Retinal pigment epithelial cell (primary cell): ENCODE data around the gene PAX3.

Experiments
- DNase-seq: peaks from one replicate; pipeline ENCODE4 v3.0.0-alpha.2; 2010; ENCODE audit warnings: low read depth
- H3K4me3 ChIP-seq: 2 replicates; pipeline ENCODE4 v1.5.1; 2011; ENCODE audit warnings: mild to moderate bottlenecking, low read length, control low read depth, moderate library complexity
- CTCF ChIP-seq: conservative IDR thresholded peaks from 2 replicates; pipeline ENCODE4 v1.5.1; 2011; ENCODE audit warnings: low read depth, low read length, control low read depth, inconsistent platforms

Gene PAX3

DNA sequence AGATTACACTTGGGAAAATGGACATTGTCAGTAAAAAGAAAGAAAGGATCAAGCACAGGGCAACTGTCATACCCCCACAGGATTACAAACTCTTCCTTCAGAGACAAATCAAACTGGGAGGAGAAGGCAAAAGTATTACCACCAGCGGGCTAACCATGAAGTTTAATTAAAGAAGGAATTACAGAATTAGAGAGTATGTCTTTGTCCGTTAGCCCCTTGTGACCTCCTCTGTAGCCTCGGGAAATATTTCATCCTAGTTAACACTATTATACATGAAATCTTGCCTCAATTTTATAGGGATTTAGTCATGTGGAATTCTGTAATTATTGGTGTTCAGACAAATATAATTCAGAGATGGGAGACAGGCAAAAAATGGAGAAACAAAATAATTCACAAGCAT lies 60.7 kb downstream of the PAX3 start:
- H3K4me3 ChIP-seq = no peak overlapping the region
- DNase-seq = no peak
- TF ChIP-seq CTCF = no peak

DNA sequence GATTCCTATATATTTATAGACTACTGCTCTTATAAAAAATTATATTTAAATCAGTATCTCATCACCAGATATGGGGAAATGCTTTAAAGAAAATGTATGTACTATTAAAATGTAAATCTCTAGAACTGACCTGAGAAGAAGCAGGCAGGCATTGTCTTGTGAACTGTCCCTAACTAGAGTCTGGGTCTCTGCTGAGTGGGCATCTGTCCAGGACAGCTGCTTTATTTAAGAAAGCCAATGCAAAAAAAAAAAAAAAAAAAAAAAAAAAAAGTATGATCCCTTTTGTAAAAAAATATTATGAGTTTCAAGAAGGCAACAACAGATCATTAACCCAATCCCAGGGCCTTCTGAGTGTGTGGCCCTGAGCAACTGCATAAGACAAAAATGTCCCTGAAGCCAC lies 66.0 kb downstream of the PAX3 start:
- no peak for DNase-seq
- no peak overlapping the region for H3K4me3 ChIP-seq
- no peak for TF ChIP-seq CTCF

GRCh38 chr2:222232372-222232771 lies 66.4 kb downstream of the PAX3 start:
- DNase-seq = no peak
- no peak overlapping the region for H3K4me3 ChIP-seq
- no peak for TF ChIP-seq CTCF

- no peak for TF ChIP-seq CTCF
- DNase-seq = no peak
- no peak overlapping the region for H3K4me3 ChIP-seq
Measured at GRCh38 chr2:222228054-222228453, 70.7 kb downstream of the PAX3 start.

DNA sequence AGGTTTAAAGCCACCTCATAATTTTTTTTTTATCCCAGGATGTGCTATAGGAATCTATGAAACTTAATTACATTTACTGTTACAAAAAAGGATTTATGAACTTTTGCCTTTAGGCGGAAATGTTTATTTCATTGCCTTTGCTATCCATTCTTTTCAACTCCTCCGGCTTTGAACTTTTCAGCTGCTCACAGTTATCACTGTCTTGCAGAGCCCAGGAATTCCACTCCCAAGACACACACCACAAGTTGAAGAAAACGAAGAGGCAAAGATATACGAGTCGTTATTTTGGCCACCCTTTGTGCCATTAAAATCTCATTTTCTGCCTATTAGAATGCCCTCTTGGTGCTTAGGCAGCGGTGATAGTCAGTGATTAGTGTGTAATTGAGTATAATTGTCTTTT lies 80.0 kb downstream of the PAX3 start:
- H3K4me3 ChIP-seq = no peak overlapping the region
- no peak for TF ChIP-seq CTCF
- no peak for DNase-seq

DNA sequence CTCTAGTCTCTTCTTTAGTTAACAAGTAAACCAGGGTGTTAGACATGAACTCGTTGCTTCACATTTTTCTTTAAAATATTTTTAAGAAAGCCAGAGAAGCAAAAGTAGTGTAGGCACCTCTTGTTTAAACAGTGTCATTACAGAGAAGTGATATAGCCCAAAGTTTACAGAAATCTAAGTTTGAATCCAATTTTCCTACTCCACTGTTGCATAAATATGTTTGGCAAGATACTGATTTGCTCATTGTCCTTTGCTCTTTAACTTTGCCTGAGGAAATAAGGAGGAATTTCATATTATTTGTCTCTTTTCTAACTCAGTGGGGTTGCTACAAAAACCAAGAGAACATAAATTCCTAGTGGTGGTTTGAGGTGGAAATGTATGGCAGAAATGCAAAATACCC lies 81.1 kb downstream of the PAX3 start:
- H3K4me3 ChIP-seq = no peak overlapping the region
- no peak for TF ChIP-seq CTCF
- DNase-seq = no peak

GRCh38 chr2:222214885-222215284 lies 83.9 kb downstream of the PAX3 start:
- no peak overlapping the region for H3K4me3 ChIP-seq
- no peak for DNase-seq
- TF ChIP-seq CTCF = no peak
